Mesenteric fat pad (tissue), 1 donor: ENCODE results near the gene HSD17B4. TPM values are rescaled to one million over a fixed set of nuclear protein-coding genes. Genes with fewer than 3 reads are reported as not detected.
"Not testable (repeated sequence)": the region's sequence is repeated elsewhere in the genome, so short reads cannot be mapped to it uniquely, and the experiment has no call there.

ENCODE experiments used
- DNase-seq: peaks from one replicate; pipeline ENCODE4 v3.0.0-alpha.2; 2020; ENCODE audit warnings: low spot score
- total RNA-seq: library from RNA; stranded (reverse); fragmentation: NEBNext Ultra II Directional; extraction: Animal tissue kit (Norgen Biotek cat#: 25700); gene quantifications from one replicate; pipeline ENCODE4 v1.2.1, GENCODE V29; 2021
- donor health status: DM: yes; HTN: yes; CAD: no.

HSD17B4 gene
- total RNA-seq, 1 donor from 2014 or later, result 339 TPM

DNA sequence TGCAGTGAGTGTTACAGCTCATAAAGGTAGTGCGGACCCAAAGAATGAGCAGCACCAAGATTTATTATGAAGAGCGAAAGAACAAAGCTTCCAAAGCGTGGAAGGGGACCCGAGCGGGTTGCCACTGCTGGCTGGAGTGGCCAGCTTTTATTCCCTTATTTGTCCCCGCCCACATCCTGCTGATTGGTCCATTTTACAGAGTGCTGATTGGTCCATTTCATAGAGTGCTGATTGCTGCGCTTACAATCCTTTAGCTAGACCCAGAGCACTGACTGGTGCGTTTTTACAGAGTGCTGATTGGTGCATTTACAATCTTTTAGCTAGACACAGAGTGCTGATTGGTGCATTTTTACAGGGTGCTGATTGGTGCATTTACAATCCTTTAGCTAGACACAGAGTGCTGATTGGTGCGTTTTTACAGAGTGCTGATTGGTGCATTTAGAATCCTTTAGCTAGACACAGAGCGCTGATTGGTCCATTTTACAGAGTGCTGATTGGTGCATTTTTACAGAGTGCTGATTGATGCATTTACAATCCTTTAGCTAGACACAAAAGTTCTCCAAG lies 19.5 kb upstream of the HSD17B4 start:
- not testable (repeated sequence) for DNase-seq

DNA sequence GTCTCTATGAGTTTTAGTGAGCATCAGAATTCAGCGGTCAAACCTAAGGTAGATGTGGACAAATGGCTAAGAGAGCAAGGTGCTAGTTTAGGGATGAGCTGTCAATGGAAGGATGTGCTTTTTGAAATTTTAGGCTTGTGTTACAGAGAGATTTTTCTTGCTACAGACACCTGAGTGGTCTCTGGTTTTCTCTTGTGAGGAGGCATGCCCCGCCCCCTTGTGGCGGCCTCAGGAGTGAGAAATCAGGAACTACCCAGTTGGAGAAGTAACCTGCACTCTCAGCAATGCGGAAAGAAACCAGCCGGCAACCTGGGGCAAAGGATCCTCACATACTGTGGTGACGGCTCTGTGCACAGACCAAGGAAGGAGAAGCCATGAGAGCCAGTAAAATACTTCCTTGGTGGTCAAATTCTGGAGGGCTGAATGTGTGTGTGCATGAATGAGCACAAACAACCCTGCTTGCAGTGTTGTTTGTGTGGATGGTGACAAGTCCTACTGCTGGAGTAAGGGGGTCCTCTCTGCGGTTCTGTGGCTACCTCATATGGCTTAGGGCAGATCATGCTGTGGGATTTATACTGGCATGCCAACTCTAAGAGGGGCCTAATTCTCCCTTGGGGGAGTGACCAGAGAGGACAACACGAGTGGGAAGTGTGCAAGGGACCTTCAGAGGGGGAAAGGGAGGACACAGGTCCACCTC lies 16.7 kb upstream of the HSD17B4 start:
- no peak for DNase-seq

DNA sequence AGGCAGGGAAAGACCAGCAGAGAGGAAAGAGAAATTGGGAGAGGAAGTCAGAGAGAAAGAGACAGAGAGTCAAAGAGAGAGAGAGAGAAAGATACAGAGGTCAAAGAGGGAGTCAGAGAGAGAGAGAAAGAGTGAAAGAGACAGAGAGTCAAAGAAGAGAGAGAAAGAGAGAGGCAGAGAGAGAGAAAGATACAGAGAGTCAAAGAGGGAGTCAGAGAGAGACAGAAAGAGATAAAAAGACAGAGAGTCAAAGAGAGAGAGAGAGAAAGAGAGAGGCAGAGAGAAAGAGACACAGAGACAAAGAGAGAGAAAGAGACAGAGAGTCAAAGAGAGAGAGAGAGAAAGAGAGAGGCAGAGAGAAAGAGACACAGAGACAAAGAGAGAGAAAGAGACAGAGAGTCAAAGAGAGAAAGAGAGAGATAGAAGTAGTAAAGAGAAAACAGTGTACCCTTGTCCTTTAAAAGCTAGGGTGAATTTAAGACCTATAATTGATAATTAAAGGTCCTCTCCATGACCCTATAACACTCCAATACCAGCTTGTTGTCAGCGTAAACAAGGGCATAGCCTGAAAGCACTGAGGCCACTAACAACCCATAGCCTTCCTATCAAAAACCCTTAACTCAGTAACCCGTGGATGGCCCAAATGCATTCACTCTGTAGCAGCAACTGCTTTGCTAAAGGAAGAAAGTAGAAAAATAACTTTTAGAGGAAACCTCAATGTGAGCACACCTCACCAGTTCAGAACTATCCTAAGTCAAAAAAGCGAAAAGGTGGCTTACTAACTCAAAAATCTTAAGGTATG lies 14.3 kb upstream of the HSD17B4 start:
- DNase-seq, result not testable (repeated sequence)

DNA sequence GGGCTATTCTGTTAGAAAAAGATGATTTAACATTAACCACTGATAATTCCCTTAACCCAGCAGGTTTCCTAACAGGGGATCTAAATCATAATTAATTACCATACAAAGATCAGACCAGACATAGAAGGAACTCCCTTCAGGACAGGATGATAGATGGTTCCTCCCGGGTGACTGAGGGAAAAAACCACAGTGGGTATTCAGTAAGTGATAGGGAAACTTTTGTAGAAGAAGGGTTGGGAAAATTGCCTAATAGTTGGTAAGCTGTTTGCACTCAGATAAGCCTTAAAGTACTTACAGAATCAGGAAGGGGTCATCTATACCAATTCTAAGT lies 13.7 kb upstream of the HSD17B4 start:
- not testable (repeated sequence) for DNase-seq

DNA sequence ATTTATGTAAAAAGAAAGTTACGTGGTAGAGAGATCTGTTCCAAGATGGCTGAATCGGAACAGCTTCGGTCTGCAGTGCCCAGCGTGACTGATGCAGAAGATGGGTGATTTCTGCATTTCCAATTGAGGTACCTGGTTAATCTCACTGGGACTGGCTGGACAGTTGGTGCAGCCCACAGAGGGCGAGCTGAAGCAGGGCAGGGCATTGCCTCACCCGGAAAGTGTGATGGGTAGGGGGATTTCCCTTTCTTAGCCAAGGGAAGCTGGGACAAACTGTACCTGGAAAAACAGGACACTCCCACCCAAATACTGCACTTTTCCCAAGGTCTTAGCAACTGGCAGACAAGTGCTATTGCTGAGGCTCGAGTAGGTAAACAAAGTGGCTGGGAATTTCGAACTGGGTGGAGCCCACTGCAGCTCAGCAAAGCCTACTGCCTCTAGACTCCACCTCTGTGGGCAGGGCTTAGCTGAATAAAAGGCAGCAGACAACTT lies 13.1 kb upstream of the HSD17B4 start:
- DNase-seq, result no peak

DNA sequence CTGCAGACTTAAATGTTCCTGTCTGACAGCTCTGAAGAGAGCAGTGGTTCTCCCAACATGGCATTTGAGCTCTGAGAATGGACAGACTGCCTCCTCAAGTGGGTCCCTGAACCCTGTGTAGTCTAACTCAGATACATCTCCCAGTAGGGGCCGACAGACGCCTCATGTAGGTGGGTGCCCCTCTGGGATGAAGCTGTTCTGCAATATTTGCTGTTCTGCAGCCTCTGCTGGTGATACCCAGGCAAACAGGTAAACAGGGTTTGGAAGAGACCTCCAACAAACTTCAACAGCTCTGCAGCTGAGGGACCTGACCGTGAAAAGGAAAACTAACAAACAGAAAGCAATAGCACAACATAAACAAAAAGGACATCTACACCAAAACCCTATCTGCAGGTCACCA lies 12.7 kb upstream of the HSD17B4 start:
- DNase-seq, result not testable (repeated sequence)

DNA sequence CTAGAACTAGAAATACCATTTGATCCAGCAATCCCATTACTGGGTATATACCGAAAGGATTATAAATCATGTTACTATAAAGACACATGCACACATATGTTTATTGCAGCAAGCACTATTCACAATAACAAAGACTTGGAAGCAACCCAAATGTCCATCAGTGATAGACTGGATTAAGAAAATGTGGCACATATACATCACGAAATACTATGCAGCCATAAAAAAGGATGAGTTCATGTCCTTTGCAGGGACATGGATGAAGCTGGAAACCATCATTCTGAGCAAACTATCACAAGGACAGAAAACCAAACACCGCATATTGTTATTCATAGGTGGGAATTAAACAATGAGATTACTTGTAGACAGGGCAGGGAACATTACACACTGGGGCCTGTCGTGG lies 7.7 kb upstream of the HSD17B4 start:
- DNase-seq, result not testable (repeated sequence)

DNA sequence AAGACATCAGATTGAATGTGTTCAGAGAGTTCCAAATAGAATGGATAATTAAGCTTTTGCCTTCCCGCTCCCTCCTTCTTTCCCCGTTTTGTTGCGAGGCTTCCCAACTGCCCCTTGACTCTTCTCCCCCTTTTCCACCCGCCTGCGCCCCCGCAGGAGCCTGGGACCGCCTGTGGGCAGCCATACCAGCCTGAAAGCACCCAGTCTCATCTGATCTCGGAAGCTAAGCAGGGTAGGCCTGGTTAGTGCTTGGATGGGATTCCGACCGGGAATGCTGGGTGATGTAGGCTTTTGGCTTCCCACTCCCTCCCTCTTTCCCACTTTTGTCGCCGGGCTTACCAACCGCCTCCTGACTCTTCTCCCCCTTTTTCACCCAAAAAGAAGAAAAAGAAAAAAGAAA lies 6.8 kb upstream of the HSD17B4 start:
- DNase-seq, result no peak

DNA sequence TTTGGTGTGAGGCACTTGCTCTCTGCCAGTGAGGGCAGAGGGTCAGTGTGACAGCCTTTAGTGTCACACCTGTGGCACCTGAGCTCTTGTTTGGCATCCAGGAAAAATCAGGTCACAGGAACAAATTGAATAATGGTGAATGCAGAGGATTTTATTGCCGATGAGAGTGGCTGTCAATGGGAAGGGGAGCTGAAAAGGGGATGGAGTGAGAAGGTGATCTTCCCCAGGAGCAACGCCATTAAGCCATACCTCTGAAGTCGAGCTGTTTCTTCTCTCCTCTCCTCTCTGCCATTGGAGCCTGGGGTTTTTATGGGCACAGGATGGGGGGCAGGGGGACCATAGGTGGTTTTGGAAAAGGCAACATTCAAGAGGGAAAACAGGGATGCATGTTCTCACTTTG lies 2.4 kb upstream of the HSD17B4 start:
- DNase-seq, result no peak

DNA sequence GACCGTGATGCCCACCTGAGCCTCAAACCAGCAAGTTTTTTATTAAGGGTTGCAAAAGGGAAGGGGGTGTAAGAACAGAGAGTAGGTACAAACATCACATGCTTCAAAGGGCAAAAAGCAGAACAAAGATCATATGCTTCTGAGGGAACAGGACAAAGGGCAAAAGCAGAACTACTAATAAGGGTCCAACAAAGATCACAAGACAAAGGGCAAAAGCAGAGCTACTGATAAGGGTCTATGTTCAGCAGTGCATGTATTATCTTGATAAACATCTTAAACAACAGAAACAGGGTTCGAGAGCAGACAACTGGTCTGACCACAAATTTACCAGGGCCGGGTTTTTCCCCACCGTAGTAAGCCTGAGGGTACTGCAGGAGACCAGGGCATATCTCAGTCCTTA lies 1.7 kb upstream of the HSD17B4 start:
- DNase-seq, result not testable (repeated sequence)

DNA sequence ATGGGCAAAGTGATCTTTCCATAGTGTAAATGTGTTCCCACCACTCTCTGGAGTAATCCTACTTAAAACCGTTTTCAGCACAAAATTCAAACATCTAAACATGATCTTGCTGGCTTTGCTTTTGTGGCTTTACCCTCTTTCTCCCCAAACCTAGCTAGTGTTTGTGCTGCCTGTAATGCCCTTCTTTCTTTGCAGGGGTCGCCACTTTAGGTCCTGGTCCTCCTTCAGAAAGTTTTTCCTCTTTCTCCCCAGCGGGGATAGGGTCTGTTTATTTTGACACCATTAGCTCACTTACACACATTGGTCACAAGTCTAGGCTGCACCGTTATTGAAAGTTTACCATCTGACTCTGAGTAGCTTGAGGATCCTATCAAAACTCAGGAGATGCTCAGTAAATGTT lies 736 bp upstream of the HSD17B4 start:
- DNase-seq, result no peak

DNA sequence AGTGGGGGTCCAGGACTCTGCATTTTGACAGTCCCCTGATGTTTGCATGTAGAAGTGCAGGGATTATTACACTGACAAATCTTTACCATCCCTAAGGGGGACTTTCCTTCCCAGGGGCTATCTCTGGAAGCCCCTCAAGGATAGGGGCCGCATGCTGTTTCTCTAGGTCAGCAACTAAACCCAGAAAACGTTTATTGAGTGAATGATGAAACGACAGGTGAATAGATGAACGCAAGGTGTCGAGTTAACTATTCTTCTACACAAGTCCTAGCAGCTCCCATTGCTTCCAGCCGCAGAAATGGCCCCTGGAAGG lies 281 bp upstream of the HSD17B4 start:
- DNase-seq, result no peak

DNA sequence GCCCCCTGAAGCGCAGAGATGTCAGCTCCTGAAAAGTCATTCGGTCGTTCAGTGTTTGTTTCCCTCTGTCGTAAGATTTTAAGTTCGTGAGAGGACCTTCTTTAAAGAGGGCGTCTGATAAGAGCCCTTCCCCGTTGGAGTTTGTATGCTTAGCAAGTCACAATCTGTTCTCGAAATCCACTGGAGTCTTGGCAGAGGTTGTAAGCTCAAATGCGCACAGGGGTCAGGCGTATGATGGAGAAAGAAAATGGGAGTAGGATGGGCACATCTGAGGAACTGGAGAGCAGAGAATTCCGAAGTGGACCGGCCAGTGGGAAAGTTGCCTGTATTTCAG lies 710 bp downstream of the HSD17B4 start:
- no peak for DNase-seq

DNA sequence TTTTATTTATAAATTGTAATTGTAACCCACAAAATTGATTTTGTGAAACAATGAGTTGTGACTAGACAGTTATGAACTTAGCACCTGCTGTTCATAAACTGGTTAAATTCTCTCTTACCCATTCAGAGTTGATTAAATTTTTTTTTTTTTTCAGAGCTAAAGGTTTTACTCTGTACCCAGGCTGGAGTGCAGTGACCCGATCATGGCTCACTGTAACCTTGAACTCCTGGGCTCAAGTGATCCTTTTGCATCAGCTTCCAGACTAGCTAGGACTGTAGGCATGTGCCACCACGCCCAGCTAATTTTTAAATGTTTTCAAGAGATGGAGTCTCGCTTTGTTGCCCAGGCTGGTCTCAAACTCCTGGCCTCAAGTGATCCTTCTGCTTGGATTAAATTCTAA lies 1.9 kb downstream of the HSD17B4 start:
- DNase-seq, result no peak

DNA sequence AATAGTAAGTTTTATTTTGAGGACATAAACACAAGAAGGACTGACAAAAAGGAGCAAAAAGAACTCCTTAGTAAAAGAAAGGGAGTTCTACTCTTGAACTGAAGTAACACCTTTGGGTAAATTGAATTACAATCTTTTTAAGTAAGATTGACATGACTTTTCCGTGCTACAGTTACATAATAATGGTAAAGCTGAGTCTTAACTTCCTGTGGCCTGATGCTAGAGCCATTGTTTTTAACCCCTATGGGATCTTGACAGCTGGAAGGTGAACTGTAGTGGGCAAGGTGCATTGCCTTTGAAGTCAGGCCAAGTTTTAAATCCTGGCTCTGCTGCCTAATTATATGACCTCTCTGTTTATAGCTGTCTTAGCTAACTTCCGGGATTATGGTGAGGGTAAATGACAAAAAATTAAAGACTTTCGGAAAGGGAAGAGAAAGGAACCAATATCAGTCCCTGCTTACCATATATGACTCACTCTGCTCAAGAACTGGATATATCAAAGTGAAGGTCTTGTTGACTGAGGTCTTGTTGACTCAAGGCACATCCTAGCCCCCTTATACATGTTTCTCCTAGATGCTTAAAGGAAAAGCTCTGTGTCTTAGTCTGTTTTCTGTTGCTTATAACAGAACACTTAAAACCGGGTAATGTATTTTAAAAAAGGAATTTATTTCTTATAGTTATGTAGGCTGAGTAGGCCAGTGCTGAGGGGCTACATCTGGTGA lies 6.8 kb downstream of the HSD17B4 start:
- no peak for DNase-seq

DNA sequence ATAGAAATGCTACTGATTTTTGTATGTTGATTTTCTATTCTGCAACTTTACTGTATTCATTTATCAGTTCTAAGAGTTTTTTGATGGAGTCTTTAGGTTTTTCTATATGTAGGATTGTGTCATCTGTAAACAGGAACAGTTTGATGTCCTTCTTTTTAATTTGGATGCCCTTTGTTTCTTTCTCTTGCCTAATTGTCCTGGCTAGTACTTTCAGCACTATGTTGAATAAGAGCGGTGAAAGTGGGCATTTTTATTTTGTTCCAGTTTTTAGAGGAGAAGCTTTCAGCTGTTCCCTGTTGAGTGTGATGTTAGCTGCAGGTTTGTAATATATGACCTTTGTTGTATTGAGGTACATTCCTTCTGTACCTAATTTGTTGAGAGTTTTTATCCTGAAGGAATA lies 13.3 kb downstream of the HSD17B4 start:
- DNase-seq, result no peak

DNA sequence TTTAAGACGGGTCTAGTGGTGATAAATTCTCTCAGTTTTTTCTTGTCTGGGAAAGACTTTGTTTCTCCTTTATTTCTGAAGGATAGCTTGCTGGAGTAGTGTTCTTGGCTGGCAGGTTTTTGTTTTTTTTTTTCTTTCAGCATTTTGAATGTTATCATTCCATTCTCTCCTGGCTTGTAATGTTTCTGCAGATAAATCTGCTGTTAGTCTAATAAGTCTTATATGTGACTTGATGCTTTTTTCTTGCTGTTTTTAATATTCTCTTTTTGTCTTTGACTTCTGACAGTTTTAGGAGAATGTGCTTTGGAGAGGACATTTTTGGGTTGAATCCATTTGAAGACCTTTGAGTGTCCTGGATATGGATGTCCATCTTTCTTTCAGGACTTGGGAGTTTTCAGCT lies 16.0 kb downstream of the HSD17B4 start:
- no peak for DNase-seq

DNA sequence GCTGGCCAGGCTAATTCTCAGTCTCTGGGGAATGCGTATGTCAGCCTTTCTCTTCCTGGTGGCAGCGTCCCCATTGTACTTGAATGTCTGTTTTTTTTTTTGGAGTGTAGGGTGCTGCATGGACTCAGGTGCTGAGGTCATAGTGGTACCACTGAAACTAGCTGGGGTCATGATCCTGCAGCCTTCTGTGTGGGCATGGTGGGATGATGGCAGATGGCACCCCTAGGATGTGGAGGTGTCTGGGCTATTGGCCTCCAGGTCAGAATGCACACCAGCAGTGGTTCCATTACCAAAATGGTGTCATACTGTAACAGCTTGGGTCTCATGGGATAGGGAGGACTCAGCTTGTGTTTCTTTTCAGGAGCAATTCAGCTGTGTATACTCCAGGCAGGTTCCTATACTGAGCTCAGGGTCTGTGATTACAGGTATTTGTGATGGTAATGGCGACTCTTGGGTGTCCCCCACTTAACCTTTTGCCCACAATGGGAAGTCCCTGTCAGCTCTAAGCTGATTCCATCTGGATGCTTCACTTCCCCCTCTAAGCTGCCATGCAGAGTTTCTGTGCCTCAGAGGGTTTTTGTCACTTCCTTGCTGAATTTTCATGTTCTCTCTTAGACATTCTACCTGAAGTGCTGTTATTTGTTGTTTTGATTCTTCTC lies 17.9 kb downstream of the HSD17B4 start:
- DNase-seq, result no peak

DNA sequence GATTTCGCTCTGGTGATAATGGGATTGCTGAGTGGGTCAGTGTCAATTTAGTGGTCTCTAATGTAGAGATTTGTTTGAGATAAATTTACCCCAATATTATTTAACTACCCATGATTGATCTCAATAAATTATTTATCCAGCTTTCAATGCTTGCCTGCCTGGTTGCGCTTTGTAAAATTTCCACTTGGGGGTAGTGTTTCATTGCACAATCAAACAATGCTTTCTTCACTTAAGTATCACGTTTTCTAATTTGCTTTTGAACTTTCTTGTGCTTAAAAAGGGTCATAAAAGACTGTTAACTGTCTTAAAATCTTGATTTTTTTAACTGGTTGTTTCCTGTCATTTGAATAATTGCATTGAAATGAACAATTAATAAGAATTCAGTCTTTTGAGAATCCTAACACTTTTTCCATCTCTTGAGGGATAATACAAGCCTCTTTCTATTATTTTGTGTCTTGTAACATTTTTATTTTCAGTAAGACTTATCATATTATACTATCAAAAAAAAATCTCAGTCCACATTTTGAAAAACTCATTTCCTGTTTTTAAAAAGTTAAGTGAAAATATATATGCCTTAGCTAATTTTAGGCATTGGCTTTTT lies 18.7 kb downstream of the HSD17B4 start:
- no peak for DNase-seq

DNA sequence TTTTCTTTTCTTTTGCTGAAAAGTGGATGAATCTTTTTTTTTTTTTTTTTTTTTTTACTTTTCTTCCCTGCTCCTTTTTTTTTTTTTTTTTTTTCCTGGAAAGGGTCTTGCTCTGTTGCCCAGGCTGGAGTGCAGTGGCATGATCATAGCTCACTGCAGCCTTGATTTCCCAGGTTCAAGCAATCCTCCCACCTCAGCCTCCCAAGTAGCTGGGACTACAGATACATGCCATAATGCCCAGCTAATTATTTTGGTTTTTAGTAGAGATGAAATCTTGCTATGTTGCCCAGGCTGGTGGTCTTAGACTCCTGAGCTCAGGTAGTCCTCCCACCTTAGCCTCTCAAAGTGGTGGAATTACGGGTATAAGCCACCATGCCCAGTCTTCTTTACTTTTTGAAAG lies 20.9 kb downstream of the HSD17B4 start:
- no peak for DNase-seq

DNA sequence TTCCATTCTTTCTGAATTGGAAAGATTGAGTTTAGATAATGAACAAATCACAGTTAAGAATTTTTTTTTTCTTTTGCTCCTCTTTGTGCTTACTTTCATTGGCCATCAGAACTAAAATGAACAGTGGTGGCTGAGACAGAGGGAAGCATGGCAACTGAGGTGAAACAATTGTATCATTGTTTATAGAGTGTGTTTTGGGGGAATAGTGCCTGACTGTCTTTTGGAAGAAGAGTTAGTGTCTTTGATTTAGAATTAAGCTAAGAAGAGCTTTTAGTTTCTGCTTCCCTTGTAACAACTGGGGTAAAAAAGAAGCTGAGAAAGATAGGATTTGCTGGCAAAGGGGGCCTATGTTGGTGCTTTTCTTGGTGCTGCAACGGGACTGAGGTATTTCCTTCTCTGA lies 24.0 kb downstream of the HSD17B4 start:
- no peak for DNase-seq
